A673 (cell line): ENCODE results near the gene ERFE.

ENCODE experiments used
- CTCF ChIP-seq: fragments of 300-800, 200-600 bp; sonication (generic); conservative IDR thresholded peaks from 2 replicates; pipeline ENCODE4 v1.5.1; 2017; ENCODE audit warnings: low read depth, mild to moderate bottlenecking, antibody characterized with exemption, low read length, moderate library complexity, mixed read lengths
- EZH2 ChIP-seq: fragments of 200-600 bp; sonication (generic); IDR thresholded peaks from 2 replicates; pipeline ENCODE4 v1.6.1; 2017; ENCODE audit warnings: borderline replicate concordance, low read depth, mild to moderate bottlenecking, mixed read lengths, antibody characterized with exemption, low read length; ENCODE audit not compliant: poor library complexity, severe bottlenecking

- TF ChIP-seq CTCF: no peak
- TF ChIP-seq EZH2: no peak
These were observed 12.9 kb upstream of the ERFE start for GRCh38 chr2:238145851-238146250.
